ENCODE data around the gene LENG1. TPM values are rescaled to one million over a fixed set of nuclear protein-coding genes. Genes with fewer than 3 reads are reported as not detected.
A peak's percentile ranks its signal among the peaks of the same experiment; 100 is the strongest.

The LENG1 gene
- total and polyA plus RNA-seq, 12 donors = 5.4 to 16.9 (median 7.2) TPM

GRCh38 chr19:54136864-54137698 is 22.4 kb downstream of the LENG1 start:
- intact Hi-C loops (cut with DNase I) = loop anchor here in 2 of 10 donors (1.0 to 2.0 kb wide), 2 partner anchors 22 kb away; partner anchors contain the start of genes PRPF31 (in 2 of the 2) and TFPT (in 2 of the 2)
- peaks cover 0 to 6% (median 0%) of the 10 kb centered on the region in 7 donors for H3K27me3 ChIP-seq
- ATAC-seq = peak; percentile 90 to 95 (median 94)
- H3K9me3 ChIP-seq = no peaks in the 10 kb centered on the region
- TF ChIP-seq, protein P1, sequence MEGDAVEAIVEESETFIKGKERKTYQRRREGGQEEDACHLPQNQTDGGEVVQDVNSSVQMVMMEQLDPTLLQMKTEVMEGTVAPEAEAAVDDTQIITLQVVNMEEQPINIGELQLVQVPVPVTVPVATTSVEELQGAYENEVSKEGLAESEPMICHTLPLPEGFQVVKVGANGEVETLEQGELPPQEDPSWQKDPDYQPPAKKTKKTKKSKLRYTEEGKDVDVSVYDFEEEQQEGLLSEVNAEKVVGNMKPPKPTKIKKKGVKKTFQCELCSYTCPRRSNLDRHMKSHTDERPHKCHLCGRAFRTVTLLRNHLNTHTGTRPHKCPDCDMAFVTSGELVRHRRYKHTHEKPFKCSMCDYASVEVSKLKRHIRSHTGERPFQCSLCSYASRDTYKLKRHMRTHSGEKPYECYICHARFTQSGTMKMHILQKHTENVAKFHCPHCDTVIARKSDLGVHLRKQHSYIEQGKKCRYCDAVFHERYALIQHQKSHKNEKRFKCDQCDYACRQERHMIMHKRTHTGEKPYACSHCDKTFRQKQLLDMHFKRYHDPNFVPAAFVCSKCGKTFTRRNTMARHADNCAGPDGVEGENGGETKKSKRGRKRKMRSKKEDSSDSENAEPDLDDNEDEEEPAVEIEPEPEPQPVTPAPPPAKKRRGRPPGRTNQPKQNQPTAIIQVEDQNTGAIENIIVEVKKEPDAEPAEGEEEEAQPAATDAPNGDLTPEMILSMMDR (IDR thresholded peaks at IDR 0.05) = no peak
- 0% methylated on average over 46 of the region's 46 CpGs for WGBS, 2 donors
- H3K4me3 ChIP-seq = peak overlapping the region; percentile 7 to 100 (median 99)
- peaks cover 16 to 51% (median 39%) of the 10 kb centered on the region in 9 donors for H3K4me1 ChIP-seq
- peaks cover 0 to 35% (median 0%) of the 10 kb centered on the region in 9 donors for H3K36me3 ChIP-seq
- peak; percentile 99 to 100 for DNase-seq
- peak overlapping the region in 9 of 10 donors; percentile 95 to 99 (median 98) for H3K27ac ChIP-seq

DNA sequence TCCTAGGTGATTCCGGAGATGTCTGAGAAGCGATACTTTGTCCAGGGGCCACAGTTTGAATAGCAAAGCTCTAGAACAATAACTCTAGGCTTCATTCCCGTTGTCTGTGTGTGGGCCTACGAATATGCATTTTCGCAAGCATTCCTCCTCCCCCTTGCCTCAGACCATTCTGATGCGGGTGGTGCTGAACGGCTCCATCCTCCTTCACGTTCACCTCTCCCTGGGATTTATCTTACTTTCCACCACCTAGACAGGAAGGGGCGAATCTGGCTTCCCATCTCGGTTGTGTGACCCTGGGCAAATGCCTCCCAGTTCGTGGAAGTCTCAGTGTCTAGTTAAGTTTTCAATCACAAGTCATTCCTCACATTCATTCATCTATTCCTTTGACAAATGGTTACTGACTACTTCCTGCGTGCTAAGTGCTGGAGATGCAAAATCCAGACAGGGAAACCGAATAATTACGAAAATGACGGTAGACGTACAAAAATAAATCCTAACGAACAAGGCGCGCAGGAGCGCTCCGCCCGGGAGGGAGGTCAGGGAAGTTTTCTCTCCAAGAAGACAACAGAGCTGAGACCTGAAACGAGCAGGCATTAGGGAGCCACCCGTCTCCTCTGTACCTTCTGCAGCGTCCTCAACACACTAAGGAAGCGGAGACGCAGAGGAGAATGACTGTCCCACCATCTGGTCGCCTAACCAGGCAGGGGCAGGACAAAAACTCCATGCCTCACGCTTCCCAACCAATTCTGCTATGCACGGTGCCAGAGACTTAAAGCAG is 23.2 kb downstream of the LENG1 start:
- WGBS, 2 donors = 4% methylated on average over 30 of the region's 30 CpGs
- peak overlapping the region; percentile 7 to 69 (median 58) for H3K4me3 ChIP-seq
- H3K4me1 ChIP-seq = peaks cover 16 to 45% (median 38%) of the 10 kb centered on the region in 9 donors
- peak overlapping the region in 9 of 10 donors; percentile 28 to 76 (median 61) for H3K27ac ChIP-seq
- intact Hi-C loops (cut with DNase I) = loop anchor here in 1 of 10 donors (2.0 kb wide), 1 partner anchor 21 kb away; the partner anchor contains the start of genes PRPF31 and TFPT
- DNase-seq (no peak), ATAC-seq (no peak)
- peaks cover 0 to 6% (median 0%) of the 10 kb centered on the region in 7 donors for H3K27me3 ChIP-seq
- TF ChIP-seq, protein P1 (IDR thresholded peaks at IDR 0.05) = no peak
- peaks cover 0 to 35% (median 0%) of the 10 kb centered on the region in 9 donors for H3K36me3 ChIP-seq
- no peaks in the 10 kb centered on the region for H3K9me3 ChIP-seq

DNA sequence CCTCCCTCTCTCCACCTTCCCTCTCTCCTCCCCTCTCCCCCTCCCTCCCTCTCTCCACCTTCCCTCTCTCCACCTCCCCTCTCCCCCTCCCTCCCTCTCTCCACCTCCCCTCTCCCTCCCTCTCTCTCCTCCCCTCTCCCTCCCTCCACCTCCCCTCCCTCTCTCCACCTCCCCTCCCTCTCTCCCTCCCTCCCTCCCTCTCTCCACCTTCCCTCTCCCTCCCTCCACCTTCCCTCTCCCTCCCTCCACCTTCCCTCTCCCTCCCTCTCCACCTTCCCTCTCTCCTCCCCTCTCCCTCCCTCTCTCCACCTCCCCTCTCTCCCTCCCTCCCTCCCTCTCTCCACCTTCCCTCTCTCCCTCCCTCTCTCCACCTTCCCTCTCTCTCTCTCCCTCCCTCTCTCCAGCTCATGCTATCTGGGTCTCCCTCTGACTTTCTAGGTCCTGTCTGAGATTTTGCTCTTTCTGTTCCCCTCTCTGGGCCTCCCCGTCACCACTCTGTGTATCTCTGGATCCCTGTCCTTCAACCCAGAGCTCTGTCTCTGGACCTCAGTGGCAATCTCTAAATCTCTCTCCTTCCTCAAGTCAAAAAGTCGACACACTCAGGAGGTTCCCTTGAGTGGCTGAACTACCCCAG is 25.4 kb downstream of the LENG1 start:
- Histone ChIP-seq H3K27me3 (peaks cover 0 to 6% (median 0%) of the 10 kb centered on the region in 7 donors), H3K4me3 (no peak overlapping the region), H3K9me3 (no peaks in the 10 kb centered on the region), H3K4me1 (peaks cover 10 to 23% (median 17%) of the 10 kb centered on the region in 9 donors), H3K36me3 (peaks cover 0 to 38% (median 8%) of the 10 kb centered on the region in 9 donors), H3K27ac (no peak overlapping the region)
- DNase-seq (no peak), ATAC-seq (no peak)
- 63 to 79% methylated on average over 2 of the region's 2 CpGs for WGBS, 2 donors
- TF ChIP-seq, protein P1 (IDR thresholded peaks at IDR 0.05) = no peak
- intact Hi-C loops (cut with DNase I) = no loop called here

All from heart right ventricle (tissue), 16 donors.